Measurements from ENCODE around the gene CD68.

The CD68 gene

GRCh38 chr17:7586673-7587419 lies 7.4 kb downstream of the CD68 start:
- TF ChIP-seq CTCF (IDR thresholded peaks at IDR 0.05; ENCODE audit: low read depth, low read length), result no peak; the same call in 1 of the 2 replicates
- no peak for DNase-seq (ENCODE audit: extremely low read depth, low read depth)

- peak; percentile 75 for DNase-seq (ENCODE audit: extremely low read depth, low read depth)
- TF ChIP-seq CTCF (IDR thresholded peaks at IDR 0.05; ENCODE audit: low read depth, low read length), result no peak; the same call in 1 of the 2 replicates
Measured at GRCh38 chr17:7587420-7588151, 8.1 kb downstream of the CD68 start.

- no peak for DNase-seq (ENCODE audit: extremely low read depth, low read depth)
- TF ChIP-seq CTCF (IDR thresholded peaks at IDR 0.05; ENCODE audit: low read depth, low read length), result no peak
Measured at GRCh38 chr17:7588553-7589203, 9.2 kb downstream of the CD68 start.

- peak; percentile 65 for DNase-seq (ENCODE audit: extremely low read depth, low read depth)
- TF ChIP-seq CTCF (IDR thresholded peaks at IDR 0.05; ENCODE audit: low read depth, low read length), result peak; percentile 91
Measured at GRCh38 chr17:7589204-7589868, 9.9 kb downstream of the CD68 start.

GRCh38 chr17:7589891-7590691 lies 10.7 kb downstream of the CD68 start, which contains the start of gene SOX15:
Gene SOX15, minus strand, starts transcription at chr17:7590094. Its CDS starts 418 bp downstream, at chr17:7589676.
- no peak for DNase-seq (ENCODE audit: extremely low read depth, low read depth)
- TF ChIP-seq CTCF (IDR thresholded peaks at IDR 0.05; ENCODE audit: low read depth, low read length), result no peak

- DNase-seq (ENCODE audit: extremely low read depth, low read depth), result no peak
- TF ChIP-seq CTCF (IDR thresholded peaks at IDR 0.05; ENCODE audit: low read depth, low read length), result no peak
Measured at GRCh38 chr17:7590743-7591142, 11.3 kb downstream of the CD68 start.
